ENCODE data around the gene LRRC52. TPM values are rescaled to one million over a fixed set of nuclear protein-coding genes. Genes with fewer than 3 reads are reported as not detected.
"Not testable (repeated sequence)": the region's sequence is repeated elsewhere in the genome, so short reads cannot be mapped to it uniquely, and the experiment has no call there.

Gene LRRC52
- total RNA-seq, 4 donors from 2014 or later = not detected

- H3K4me3 ChIP-seq (ENCODE audit: low read depth, poor library complexity, severe bottlenecking) = peak overlapping the region; percentile 19
- no peak for DNase-seq (ENCODE audit: low spot score in 2 of 2)
- 14 to 29% methylated on average over 3 of the region's 3 CpGs for WGBS, 2 donors
- intact Hi-C loops (cut with DNase I; ENCODE audit: low total_unique reads) = loop anchor here (10.0 kb wide), 1 partner anchor 344 kb away; no protein-coding TSS in a partner anchor
- TF ChIP-seq, protein P1, sequence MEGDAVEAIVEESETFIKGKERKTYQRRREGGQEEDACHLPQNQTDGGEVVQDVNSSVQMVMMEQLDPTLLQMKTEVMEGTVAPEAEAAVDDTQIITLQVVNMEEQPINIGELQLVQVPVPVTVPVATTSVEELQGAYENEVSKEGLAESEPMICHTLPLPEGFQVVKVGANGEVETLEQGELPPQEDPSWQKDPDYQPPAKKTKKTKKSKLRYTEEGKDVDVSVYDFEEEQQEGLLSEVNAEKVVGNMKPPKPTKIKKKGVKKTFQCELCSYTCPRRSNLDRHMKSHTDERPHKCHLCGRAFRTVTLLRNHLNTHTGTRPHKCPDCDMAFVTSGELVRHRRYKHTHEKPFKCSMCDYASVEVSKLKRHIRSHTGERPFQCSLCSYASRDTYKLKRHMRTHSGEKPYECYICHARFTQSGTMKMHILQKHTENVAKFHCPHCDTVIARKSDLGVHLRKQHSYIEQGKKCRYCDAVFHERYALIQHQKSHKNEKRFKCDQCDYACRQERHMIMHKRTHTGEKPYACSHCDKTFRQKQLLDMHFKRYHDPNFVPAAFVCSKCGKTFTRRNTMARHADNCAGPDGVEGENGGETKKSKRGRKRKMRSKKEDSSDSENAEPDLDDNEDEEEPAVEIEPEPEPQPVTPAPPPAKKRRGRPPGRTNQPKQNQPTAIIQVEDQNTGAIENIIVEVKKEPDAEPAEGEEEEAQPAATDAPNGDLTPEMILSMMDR (IDR thresholded peaks at IDR 0.05) = no peak
- TF ChIP-seq POLR2A (IDR thresholded peaks at IDR 0.05) = no peak
Measured at GRCh38 chr1:165598676-165599059, 54.9 kb downstream of the LRRC52 start.

- no peak for DNase-seq (ENCODE audit: low spot score in 2 of 2)
- intact Hi-C loops (cut with DNase I; ENCODE audit: low total_unique reads) = loop anchor here (5.0 kb wide), 1 partner anchor 312 kb away; no protein-coding TSS in a partner anchor
- H3K4me3 ChIP-seq (ENCODE audit: low read depth, poor library complexity, severe bottlenecking) = no peak overlapping the region
- WGBS, 2 donors = 58 to 63% methylated on average over 4 of the region's 4 CpGs
- TF ChIP-seq, protein P1 (IDR thresholded peaks at IDR 0.05) = no peak
- no peak for TF ChIP-seq POLR2A (IDR thresholded peaks at IDR 0.05)
Measured at GRCh38 chr1:165600793-165601192, 57.0 kb downstream of the LRRC52 start.

DNA sequence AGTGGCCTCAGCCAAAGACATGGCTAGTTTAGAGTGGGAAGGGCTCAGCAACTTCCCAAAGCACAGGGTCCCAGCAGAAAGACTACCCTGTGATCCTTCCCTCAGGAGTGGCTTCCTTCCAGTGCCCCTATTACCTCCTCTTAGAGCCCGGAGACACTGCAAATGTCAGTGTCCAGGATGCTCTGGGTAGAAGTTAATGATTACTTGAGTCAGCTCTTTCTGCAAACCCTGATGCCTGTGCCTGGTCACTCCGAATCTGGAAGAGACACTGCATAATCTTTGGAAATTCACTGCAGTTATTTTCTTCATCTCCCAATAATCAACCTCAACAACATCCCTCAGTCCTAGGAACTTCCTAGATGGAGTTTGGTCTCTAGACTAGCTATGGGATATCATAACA lies 60.0 kb downstream of the LRRC52 start:
- 64 to 96% methylated on average over 2 of the region's 2 CpGs for WGBS, 2 donors
- intact Hi-C loops (cut with DNase I; ENCODE audit: low total_unique reads) = loop anchor here (5.0 kb wide), 1 partner anchor 308 kb away; no protein-coding TSS in a partner anchor
- TF ChIP-seq, protein P1 (IDR thresholded peaks at IDR 0.05) = no peak
- no peak for TF ChIP-seq POLR2A (IDR thresholded peaks at IDR 0.05)

DNA sequence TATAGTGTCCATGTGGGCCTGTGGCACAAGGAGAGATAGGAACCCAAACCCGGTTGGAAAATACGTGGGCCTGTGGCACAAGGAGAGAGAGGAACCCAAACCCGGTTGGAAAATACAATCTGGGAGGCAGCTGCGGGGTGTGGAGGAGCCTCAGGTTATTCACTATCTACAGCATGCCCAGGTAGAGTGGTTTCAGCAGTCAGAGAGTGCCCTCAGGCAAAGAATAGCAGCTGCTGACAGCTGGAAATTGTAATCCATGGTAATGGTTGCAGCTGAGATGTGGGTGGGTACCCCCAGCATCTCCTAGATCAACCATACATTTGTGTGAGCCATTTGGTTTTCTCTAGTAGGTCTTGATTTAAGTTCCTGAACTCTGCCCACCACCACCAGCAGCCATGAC lies 61.4 kb downstream of the LRRC52 start:
- no peak overlapping the region for H3K4me3 ChIP-seq (ENCODE audit: low read depth, poor library complexity, severe bottlenecking)
- TF ChIP-seq POLR2A (IDR thresholded peaks at IDR 0.05) = no peak
- TF ChIP-seq, protein P1 (IDR thresholded peaks at IDR 0.05) = no peak
- intact Hi-C loops (cut with DNase I; ENCODE audit: low total_unique reads) = no loop called here
- DNase-seq (ENCODE audit: low spot score in 2 of 2) = no peak
- 85 to 88% methylated on average over 4 of the region's 4 CpGs for WGBS, 2 donors

More for the DNA sequence above, 60.0 kb downstream of the LRRC52 start:
- DNase-seq (ENCODE audit: low spot score in 2 of 2) = no peak
- no peak overlapping the region for H3K4me3 ChIP-seq (ENCODE audit: low read depth, poor library complexity, severe bottlenecking)

DNA sequence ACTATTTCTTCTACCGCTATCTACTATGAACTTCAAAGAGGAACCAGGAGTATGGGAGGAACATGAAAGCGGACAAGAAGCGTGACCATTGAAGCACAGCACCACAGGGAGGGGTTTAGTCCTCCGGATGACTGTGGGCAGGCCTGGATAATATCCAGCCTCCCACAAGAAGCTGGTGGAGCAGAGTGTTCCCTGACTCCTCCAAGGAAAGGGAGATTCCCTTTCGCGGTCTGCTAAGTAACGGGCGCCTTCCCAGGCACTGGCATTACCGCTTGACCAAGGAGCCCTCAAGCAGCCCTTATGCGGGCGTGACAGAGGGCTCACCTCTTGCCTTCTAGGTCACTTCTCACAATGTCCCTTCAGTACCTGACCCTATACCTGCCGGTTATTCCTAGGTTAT lies 62.9 kb downstream of the LRRC52 start:
- intact Hi-C loops (cut with DNase I; ENCODE audit: low total_unique reads); H3K4me3 ChIP-seq (ENCODE audit: low read depth, poor library complexity, severe bottlenecking); DNase-seq (ENCODE audit: low spot score in 2 of 2): not testable (repeated sequence)
- WGBS, 2 donors = 90 to 92% methylated on average over 12 of the region's 12 CpGs

GRCh38 chr1:165610866-165611265 lies 67.1 kb downstream of the LRRC52 start:
- intact Hi-C loops (cut with DNase I; ENCODE audit: low total_unique reads) = no loop called here
- no peak overlapping the region for H3K4me3 ChIP-seq (ENCODE audit: low read depth, poor library complexity, severe bottlenecking)
- WGBS, 2 donors = 10 to 13% methylated on average over 1 of the region's 1 CpG
- DNase-seq (ENCODE audit: low spot score in 2 of 2) = no peak
- TF ChIP-seq POLR2A (IDR thresholded peaks at IDR 0.05) = no peak
- TF ChIP-seq, protein P1 (IDR thresholded peaks at IDR 0.05) = no peak
